Measurements from ENCODE around the gene GCSAML.

GCSAML gene

DNA sequence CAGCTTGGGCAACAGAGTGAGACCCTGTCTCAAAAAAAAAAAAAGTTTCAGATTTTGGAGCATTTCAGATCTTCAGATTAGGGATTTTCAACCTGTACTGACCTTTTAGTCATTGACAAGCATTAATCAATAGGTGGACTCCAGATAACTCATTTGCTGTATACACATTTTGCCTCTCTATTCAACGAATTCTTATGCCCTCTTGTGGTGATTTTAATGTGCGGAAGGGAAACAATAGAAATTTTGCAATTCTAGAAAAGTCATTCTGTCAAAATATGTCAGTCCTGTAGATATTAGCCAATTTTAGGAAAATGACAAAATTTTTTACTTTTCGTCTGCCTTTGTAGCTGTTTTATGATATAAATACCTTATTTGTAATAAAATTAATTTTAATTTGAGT is 27.6 kb downstream of the GCSAML start:
- no peak for DNase-seq

DNA sequence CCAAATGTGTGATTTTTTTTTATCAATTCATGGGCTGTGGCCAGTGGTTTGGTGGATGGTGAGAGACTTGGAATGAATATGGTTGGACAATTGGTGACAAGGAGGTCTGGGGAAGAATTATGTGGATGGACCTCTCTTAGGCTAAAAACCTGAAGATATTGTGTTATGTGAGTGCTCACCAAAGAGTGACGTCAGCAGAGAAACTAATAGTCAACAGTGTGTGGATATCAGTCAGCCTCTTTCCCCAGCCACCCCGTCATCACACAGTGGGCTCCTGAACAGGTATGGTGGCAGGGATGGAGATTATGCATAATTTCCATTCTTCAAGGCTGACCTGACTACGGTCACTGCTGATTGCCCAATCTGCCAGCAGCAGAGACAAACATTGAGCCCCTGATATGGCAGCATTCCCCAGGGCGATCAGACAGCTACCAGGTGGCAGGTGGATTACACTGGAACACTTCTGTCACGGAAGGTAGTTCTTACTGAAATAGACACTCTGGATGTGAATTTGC is 30.1 kb downstream of the GCSAML start:
- no peak for DNase-seq

DNA sequence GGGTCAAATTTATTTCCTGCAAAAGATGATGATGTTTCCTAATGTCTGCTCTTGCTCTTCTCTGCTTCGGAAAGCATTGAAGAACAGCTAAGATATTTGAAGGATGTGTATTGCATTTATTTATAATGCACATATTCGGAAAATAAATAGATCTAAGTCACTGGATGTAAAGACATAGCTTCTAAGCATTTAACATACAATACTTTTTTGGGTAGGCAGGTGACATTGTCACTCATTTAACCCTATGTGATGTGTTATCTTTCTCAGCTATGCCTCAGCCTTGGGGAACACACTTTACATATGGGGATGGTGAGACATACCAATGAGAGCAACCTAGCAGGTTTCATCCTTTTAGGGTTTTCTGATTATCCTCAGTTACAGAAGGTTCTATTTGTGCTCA is 39.1 kb downstream of the GCSAML start, which contains the start of gene OR2G2:
Gene OR2G2 (plus strand): TSS at position 301 of the 400 bp plus-strand sequence. CDS start 0 bp downstream, at position 301.
- no peak for DNase-seq

DNA sequence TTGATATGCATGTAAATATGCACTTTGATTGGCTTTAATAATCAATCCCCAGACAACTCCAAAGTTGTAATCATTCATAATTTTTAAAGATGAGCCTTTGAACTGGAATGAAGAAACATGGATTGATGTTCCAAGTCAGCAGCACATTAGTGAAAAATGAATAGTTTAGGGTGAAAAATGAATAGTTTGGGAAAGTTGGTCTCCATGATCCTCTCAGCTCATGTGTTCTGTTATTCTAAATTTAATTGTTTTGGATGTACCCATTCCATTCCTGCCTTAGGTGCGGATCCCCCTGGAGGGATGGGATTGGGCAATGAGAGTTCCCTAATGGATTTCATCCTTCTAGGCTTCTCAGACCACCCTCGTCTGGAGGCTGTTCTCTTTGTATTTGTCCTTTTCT is 56.4 kb downstream of the GCSAML start, which contains the start of gene OR2G3:
Gene OR2G3 (plus strand): TSS at position 301 of the 400 bp plus-strand sequence. CDS start 0 bp downstream, at position 301.
- DNase-seq = no peak

DNA sequence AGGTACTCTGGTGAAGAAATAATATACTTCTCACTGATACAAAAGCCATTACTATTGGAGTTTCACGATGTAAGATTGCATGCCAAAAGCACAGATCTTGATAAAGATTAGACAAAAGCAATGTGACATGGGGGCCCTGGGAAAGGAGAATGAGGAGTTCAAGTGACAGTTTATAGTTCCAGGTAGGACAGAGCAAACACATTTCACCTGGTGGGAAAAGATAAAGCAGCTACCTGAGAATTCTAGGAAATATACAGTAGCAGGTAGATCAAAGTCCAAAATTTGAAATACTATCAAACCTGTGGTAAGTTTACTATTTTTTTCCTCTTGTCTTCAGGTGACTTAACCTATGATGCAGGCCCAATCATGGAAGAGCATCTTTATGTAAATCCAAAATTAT is 64.5 kb downstream of the GCSAML start:
- no peak for DNase-seq

DNA sequence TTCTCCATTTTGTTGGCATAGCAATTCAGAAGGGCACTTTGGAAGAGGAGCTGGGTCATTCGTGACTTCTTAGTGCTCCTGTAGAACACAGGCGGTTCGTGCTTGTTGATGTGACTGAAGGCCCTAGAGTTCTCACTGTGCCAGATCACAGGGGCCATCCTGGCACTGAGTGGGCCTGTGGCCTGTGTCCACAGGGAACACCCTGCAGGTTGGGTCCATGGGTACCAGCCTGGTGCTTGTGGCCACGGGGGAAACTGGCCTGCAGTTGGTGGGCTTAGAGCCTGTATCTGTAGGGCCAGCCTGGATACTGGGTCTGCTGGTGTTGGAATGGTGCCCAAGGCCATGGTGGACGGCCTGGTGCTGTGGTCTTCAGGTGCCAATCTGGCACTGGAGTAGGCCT is 65.7 kb downstream of the GCSAML start:
- no peak for DNase-seq

All from stimulated activated CD4-positive, alpha-beta T cell treated with anti-CD3 and anti-CD28 coated beads, Interleukin-4, amount 100 ng/mL, for 1 hour (primary cell).